ENCODE measurements around the gene TMCC2. TPM values are rescaled to one million over a fixed set of nuclear protein-coding genes. Genes with fewer than 3 reads are reported as not detected.

TMCC2 gene
- total and polyA plus RNA-seq, 2 of the 8 experiments (the other 6 are each of a cell fraction or from before 2014, with no cell fraction given): 6.7 to 6.8 TPM

DNA sequence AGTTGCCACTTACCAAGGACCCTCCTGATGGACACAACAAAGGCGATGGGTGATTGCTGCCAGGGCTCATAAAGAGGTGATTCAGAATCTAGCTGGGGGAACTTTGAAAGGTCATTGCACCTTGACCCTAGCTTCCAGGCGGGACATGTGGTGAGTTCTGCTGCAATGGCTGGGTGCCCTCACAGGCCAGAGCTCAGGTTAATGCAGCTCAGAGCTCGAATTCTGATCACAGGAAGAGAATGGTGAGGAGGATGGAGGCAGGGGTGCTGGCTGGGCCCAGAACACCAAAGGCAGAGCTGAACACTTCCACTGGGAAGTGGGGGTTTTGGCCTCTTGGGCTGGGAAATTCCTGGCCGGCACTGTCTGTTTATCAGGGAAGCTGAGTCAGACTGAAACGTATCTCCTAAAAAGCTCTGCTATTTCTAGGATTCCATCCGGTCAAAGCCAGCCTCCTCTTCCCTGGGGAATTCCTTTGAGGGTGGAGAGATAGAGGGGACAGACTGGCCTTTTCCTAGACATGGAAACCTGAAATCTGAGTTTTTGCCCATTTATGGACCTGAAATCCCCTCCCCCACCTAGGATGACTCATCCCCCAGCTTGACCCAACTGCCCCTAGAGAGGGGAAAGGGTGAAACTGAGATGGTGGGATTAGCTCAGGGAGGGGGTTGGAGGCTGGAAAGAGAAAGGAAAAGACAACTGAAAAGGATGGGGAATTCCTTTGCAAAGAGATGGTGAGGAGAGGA lies 66.6 kb downstream of the TMCC2 start (continued):
- TF ChIP-seq SP1 (IDR thresholded peaks at IDR 0.05; ENCODE audit: low read depth, low read length) (peak; percentile 84), TBP (IDR thresholded peaks at IDR 0.05; ENCODE audit: low read depth, low read length) (peak; percentile 76; the same call in 1 of the 2 replicates), JUN (IDR thresholded peaks at IDR 0.05; ENCODE audit: low read depth, low read length) (peak; percentile 100), KDM5A (IDR thresholded peaks at IDR 0.05; ENCODE audit: low read length) (no peak), CBX5 (IDR thresholded peaks at IDR 0.05; ENCODE audit: low read depth, low read length) (no peak), PHF8 (conservative IDR thresholded peaks at IDR 0.05; ENCODE audit: low read depth, low read length) (no peak), GABPA (IDR thresholded peaks at IDR 0.05; ENCODE audit: borderline replicate concordance, insufficient read depth, low read length) (no peak), TCF12 (IDR thresholded peaks at IDR 0.05; ENCODE audit: low read depth, low read length) (peak; percentile 68; the same call in 1 of the 2 replicates), POLR2AphosphoS5 (IDR thresholded peaks at IDR 0.05; ENCODE audit: low read depth, low read length) (peak; percentile 60), SP2 (IDR thresholded peaks at IDR 0.05; ENCODE audit: low read length) (no peak), JUND (IDR thresholded peaks at IDR 0.05; ENCODE audit: low read length) (peak; percentile 100), POU5F1 (IDR thresholded peaks at IDR 0.05; ENCODE audit: low read depth, low read length) (no peak), RNF2 (IDR thresholded peaks at IDR 0.05; ENCODE audit: borderline replicate concordance, low read depth, low read length, missing control alignments, poor library complexity, severe bottlenecking) (no peak), YY1 (IDR thresholded peaks at IDR 0.05; ENCODE audit: low read depth, low read length) (no peak), SP4 (IDR thresholded peaks at IDR 0.05; ENCODE audit: low read length) (peak; percentile 76; the same call in 1 of the 2 replicates), RAD21 (IDR thresholded peaks at IDR 0.05 in 1 of 2, conservative IDR thresholded peaks at IDR 0.05 in 1 of 2; ENCODE audit: low read depth in 2 of 2, low read length in 2 of 2) (no peak), BRCA1 (IDR thresholded peaks at IDR 0.05; ENCODE audit: low read depth, low read length) (no peak), GTF2F1 (IDR thresholded peaks at IDR 0.05; ENCODE audit: borderline replicate concordance, low read depth, low read length) (no peak), POLR2A (IDR thresholded peaks at IDR 0.05; ENCODE audit: control extremely low read depth in 1 of 2, low read depth in 2 of 2, low read length in 2 of 2) (peak in 1 of 2 experiments; percentile 66; a peak in 1 of 3 replicates), KDM1A (IDR thresholded peaks at IDR 0.05; ENCODE audit: borderline replicate concordance, low read length) (no peak; the same call in 1 of the 2 replicates), HDAC2 (IDR thresholded peaks at IDR 0.05; ENCODE audit: borderline replicate concordance in 1 of 2, low read depth in 2 of 2, low read length in 2 of 2) (peak; percentile 49 to 91; a peak in 1 of 4 replicates)
- TF ChIP-seq, protein P1, sequence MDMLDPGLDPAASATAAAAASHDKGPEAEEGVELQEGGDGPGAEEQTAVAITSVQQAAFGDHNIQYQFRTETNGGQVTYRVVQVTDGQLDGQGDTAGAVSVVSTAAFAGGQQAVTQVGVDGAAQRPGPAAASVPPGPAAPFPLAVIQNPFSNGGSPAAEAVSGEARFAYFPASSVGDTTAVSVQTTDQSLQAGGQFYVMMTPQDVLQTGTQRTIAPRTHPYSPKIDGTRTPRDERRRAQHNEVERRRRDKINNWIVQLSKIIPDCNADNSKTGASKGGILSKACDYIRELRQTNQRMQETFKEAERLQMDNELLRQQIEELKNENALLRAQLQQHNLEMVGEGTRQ (IDR thresholded peaks at IDR 0.05; ENCODE audit: low read length): no peak
- TF ChIP-seq, protein P2, sequence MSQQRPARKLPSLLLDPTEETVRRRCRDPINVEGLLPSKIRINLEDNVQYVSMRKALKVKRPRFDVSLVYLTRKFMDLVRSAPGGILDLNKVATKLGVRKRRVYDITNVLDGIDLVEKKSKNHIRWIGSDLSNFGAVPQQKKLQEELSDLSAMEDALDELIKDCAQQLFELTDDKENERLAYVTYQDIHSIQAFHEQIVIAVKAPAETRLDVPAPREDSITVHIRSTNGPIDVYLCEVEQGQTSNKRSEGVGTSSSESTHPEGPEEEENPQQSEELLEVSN (IDR thresholded peaks at IDR 0.05): no peak

All from H1 (cell line).